Tibial nerve (tissue), 3 donors: ENCODE data around the gene R3HDM4.

Experiments used
- POLR2A ChIP-seq, 2 donors: fragments of 450-650 bp; IDR thresholded peaks; one replicate each; pipeline ENCODE4 v1.6.1; 2017; ENCODE audit warnings: antibody characterized with exemption in 2 of 2, mild to moderate bottlenecking in 2 of 2, moderate library complexity in 2 of 2
- TF ChIP-seq, protein P1 (sequence below), 5 experiments: fragments of 200-600 bp in 3 of 5; fragments of 450-650 bp in 2 of 5; sonication (generic) in 3 of 5; IDR thresholded peaks; one replicate each; pipeline ENCODE4 v1.5.1; 2016 to 2019; ENCODE audit warnings: antibody characterized with exemption in 5 of 5, mild to moderate bottlenecking in 3 of 5, moderate library complexity in 2 of 5

DNA sequence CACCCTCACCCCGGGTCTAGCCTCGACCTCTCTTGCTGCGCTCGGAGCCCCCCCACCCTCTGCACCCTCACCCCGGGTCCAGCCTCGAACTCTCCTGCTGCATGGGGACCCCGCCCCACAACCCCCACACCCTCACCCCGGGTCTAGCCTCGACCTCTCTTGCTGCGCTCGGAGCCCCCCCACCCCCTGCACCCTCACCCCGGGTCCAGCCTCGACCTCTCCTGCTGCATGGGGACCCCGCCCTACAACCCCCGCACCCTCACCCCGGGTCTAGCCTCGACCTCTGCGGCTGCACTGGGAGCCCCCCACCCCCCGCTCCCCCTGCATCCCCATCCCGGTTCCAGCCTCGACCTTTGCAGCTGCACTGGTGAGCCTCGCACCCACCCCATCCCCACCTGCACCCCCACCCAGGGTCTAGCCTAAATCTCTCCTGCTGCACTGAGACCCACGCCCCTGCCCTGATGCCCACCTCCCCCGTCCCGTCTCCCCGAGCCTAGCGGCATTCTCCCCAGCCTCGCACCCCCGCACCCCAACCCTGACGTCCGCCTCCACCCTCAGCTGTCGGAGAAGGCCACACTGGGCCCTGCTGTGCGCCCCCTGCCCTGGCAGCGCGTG lies 51.8 kb downstream of the R3HDM4 start:
- TF ChIP-seq, protein P1, sequence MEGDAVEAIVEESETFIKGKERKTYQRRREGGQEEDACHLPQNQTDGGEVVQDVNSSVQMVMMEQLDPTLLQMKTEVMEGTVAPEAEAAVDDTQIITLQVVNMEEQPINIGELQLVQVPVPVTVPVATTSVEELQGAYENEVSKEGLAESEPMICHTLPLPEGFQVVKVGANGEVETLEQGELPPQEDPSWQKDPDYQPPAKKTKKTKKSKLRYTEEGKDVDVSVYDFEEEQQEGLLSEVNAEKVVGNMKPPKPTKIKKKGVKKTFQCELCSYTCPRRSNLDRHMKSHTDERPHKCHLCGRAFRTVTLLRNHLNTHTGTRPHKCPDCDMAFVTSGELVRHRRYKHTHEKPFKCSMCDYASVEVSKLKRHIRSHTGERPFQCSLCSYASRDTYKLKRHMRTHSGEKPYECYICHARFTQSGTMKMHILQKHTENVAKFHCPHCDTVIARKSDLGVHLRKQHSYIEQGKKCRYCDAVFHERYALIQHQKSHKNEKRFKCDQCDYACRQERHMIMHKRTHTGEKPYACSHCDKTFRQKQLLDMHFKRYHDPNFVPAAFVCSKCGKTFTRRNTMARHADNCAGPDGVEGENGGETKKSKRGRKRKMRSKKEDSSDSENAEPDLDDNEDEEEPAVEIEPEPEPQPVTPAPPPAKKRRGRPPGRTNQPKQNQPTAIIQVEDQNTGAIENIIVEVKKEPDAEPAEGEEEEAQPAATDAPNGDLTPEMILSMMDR (IDR thresholded peaks at IDR 0.05): no peak
- TF ChIP-seq POLR2A (IDR thresholded peaks at IDR 0.05): no peak
